GM18505 (cell line): ENCODE data around the gene ARHGEF6.
A peak's percentile ranks its signal among the peaks of the same experiment; 100 is the strongest.
"Not testable (repeated sequence)": the region's sequence is repeated elsewhere in the genome, so short reads cannot be mapped to it uniquely, and the experiment has no call there.

Experiments
- ATAC-seq: cut with Tn5 transposase; IDR thresholded peaks from one replicate; pipeline ENCODE4 v1.9.1; 2021; ENCODE audit not compliant: unreplicated experiment
- POLR2A ChIP-seq: IDR thresholded peaks from 4 replicates; pipeline ENCODE4 v1.6.1; 2011; ENCODE audit warnings: borderline replicate concordance; ENCODE audit not compliant: insufficient read depth, insufficient read length; ENCODE audit errors: extremely low read depth

The ARHGEF6 gene

DNA sequence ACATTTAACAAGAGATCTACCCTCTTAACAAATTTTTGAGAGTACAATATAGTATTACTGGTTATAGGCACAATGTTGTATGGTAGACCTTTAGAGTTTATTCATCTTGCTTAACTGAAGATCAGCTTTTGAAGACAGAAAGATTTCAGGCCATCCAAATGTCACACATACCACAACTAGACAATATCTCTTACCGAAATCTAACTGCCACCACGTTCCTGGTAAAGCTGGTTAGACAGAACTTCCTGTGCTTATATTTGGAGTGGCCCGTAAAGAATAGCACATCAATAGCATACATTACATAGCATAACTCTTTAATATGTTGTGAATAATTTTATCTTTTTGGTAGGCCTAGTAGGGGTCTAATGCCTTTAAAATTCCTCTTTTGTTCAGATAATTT is 29.8 kb upstream of the ARHGEF6 start:
- no peak for TF ChIP-seq POLR2A
- no peak for ATAC-seq

DNA sequence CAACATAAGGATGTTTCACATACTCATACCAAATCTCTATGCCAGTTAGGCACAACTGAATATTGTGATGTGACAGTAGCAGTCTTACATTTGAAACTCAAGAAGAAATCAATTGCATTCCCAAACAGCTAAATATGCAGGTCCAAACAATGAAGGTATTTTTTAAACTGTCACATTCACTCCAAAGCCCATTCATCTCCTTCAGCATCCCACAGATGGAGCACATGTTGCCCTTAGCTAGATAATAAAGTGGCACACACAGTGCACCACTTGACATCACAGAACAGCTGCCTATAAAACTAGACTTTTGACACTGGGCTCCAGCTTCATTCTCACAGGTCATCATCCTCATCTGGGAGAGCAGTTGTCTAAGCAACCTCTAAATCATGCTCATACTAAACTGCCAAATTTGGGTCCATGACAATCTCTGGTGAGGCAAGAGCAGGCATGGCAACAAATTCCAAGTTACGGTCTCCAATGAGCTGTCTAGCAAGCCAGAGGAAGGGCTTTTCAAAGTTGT is 26.2 kb upstream of the ARHGEF6 start:
- no peak for ATAC-seq
- TF ChIP-seq POLR2A: no peak

DNA sequence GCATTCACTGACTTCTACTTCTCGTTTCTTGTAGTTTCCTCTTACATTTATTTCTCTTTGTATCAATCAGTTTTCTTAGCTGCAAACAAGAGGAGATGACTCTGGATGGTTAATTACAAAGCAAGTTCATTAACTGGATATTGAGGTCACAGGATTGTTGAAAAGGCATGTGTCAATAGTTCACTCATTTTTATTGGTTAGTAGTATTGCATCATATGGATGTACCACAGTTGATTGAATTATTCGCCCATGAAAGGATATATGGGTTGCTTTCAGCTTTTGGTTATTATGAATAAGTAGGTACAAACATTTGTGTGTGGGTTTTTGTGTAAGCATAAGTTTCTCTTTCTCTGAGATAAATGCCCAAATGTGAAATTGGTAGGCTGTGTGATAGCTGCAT is 21.8 kb upstream of the ARHGEF6 start:
- TF ChIP-seq POLR2A: no peak
- no peak for ATAC-seq

- ATAC-seq: no peak
- TF ChIP-seq POLR2A: no peak
Measured at GRCh38 chrX:136797787-136798186, 17.1 kb upstream of the ARHGEF6 start.

DNA sequence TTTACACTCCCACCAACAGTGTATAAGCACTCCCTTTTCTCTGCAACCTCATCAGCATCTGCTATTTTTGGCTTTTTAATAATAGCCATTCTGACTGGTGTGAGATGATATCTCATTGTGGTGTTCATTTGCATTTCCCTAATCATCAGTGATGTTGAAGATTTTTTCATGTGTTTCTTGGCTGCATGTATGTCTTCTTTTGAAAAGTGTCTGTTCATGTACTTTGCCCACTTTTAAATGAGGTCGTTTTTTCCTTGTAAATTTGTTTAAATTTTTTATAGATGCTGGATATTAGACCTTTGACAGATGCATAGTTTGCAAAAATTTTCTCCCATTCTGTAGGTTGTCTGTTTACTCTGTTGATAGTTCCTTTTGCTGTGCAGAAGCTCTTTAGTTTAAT is 14.4 kb upstream of the ARHGEF6 start:
- not testable (repeated sequence) for ATAC-seq

DNA sequence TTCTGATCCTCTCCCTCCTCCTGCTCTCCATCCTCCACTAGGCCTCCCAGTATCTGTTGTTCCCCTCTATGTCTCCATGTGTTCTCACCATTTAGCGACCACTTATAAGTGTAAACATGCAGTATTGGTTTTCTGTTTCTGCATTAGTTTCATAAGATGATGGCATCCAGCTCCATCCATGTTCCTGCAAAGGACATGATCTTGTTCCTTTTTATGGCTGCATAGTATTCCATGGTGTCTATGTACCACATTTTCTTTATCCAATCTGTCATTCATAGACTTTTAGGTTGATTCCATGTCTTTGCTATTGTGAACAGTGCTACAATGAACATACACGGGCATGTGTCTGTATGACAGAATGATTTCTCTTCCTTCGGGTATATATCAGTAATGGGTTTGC is 13.9 kb upstream of the ARHGEF6 start:
- not testable (repeated sequence) for ATAC-seq

GRCh38 chrX:136794080-136794479 is 13.3 kb upstream of the ARHGEF6 start:
- ATAC-seq: no peak

GRCh38 chrX:136789856-136790255 is 9.1 kb upstream of the ARHGEF6 start:
- no peak for TF ChIP-seq POLR2A
- no peak for ATAC-seq

More at GRCh38 chrX:136794080-136794479, 13.3 kb upstream of the ARHGEF6 start:
- no peak for TF ChIP-seq POLR2A

- no peak for TF ChIP-seq POLR2A
- ATAC-seq: no peak
Measured at GRCh38 chrX:136784231-136784630, 3.5 kb upstream of the ARHGEF6 start.

DNA sequence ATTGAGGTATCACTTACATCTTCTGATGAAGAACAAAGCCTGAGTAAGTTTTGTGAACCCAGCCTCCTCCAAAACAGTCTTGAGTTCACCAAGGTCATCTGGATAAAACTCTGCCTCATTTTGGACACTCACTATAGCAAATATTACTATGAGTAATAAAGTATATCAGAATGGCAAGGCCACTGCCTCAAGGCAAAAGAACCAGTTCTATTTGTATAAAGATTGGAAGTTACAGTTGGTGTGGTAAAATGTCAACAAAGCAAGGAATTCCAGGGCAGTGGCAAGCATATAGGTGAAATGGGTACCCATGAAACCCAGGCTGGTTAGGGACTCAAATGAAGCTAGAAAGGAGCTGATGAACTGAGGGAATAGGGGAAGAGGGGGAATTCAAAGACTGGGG is 2.4 kb upstream of the ARHGEF6 start:
- no peak for TF ChIP-seq POLR2A
- no peak for ATAC-seq

DNA sequence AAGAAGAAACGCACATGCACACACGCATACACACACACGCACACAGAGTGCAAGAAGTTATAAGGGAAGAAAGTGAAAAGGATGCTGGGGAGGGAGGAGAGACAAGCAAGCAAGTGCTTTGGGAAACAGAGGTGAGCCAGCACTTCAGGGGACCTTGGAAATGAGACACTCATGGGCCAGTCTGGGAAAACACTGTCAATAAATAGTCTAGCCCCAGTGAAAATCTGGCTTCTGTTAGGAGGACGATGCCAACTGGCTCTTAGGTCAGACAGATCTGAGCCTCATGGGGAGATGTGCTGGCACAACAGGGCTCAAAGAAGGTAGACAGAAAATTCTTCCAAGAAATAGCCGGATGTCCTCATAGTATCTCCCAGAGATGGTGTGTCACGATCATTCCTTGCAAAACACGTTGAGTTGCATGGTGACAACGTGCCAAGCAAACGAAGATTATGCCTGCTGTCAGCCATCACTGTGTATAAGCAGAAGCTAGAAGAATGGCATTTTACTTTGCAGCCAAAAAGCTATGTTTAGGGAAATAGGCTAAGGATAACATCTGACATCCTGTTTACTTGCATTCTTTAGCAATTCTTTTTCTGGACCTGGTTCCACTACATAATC is 557 bp upstream of the ARHGEF6 start:
- TF ChIP-seq POLR2A: no peak
- no peak for ATAC-seq

- no peak for TF ChIP-seq POLR2A
- ATAC-seq: no peak
Measured at GRCh38 chrX:136780241-136780640, 491 bp downstream of the ARHGEF6 start.

DNA sequence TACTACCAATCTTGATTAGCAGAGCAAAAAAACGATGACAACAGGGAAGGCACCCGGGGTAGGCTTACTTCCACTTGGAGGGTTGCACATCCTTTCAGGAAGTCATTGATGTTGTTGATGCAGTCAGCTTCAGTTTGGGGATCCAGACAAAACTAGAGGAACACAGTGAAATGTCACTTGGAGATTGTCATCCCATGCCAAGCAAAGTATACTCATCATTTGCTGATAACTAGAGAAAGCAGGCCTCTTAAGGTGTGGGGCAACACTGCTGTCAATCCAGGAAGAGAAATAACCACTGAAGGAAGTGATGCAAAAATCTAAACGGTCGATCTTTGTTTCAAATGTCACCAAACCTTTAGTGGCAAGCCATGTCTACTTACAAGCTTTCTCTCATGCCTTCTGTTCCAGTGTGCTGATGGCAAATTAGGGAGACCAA is 1.4 kb downstream of the ARHGEF6 start:
- ATAC-seq: no peak
- TF ChIP-seq POLR2A: peak; percentile 53

DNA sequence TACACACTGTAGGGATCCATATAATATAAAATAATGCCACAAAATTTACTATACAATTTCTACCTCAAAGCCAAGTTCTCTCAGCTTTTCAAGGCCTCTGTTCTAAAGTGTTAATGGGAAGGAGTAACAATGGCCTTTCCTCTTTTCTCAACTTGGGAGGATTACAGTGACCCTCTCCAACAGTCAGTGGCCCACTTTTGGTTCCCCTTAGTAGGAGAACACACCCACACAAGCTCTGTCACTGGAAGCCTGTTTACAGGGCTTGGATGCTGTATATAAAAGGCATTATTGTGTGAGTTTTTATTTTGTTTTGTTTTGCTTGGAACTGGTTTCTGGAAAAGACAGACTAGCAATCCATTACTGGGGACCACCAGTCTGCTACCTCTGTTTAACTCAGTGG is 1.8 kb downstream of the ARHGEF6 start:
- ATAC-seq: no peak
- TF ChIP-seq POLR2A: no peak

DNA sequence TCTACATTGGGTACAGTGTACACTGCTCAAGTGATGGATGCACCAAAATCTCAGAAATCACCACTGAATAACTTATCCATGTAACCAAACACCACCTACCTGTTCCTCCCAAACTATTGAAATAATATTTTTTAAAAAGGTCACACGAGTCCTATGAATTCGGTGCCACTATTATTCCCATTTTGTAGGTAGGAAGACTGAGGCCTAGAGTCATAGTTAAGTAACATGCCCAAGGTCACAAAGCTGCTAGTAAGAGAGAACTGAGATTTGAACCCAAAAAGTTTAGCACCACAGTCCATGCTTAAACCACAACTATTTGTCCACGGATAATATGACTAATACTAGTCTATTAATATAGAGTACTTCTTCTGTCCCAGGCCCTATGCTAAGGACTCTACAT is 2.7 kb downstream of the ARHGEF6 start:
- no peak for ATAC-seq
- no peak for TF ChIP-seq POLR2A
